Measurements from ENCODE around the gene CFAP74.

DNA sequence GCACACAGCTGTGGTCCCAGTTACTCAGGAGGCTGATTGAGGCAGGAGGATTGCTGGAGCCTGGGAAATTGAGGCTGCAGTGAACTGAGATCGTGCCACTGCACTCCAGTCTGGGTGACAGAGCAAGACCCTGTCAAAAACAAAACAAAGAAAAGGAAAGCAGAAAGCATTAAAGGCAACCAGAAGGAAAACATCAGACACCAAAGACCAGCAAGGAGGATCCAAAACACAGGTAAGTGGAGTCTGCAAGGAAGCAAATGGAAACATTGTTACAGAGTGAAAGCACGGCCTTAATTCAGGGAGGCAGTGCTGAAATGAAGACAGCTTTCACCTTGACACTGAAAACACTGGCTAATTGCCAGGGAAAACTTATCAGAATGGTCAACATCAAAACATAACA, 40.8 kb downstream of the CFAP74 start:
- TF ChIP-seq, protein P1, sequence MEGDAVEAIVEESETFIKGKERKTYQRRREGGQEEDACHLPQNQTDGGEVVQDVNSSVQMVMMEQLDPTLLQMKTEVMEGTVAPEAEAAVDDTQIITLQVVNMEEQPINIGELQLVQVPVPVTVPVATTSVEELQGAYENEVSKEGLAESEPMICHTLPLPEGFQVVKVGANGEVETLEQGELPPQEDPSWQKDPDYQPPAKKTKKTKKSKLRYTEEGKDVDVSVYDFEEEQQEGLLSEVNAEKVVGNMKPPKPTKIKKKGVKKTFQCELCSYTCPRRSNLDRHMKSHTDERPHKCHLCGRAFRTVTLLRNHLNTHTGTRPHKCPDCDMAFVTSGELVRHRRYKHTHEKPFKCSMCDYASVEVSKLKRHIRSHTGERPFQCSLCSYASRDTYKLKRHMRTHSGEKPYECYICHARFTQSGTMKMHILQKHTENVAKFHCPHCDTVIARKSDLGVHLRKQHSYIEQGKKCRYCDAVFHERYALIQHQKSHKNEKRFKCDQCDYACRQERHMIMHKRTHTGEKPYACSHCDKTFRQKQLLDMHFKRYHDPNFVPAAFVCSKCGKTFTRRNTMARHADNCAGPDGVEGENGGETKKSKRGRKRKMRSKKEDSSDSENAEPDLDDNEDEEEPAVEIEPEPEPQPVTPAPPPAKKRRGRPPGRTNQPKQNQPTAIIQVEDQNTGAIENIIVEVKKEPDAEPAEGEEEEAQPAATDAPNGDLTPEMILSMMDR (conservative IDR thresholded peaks at IDR 0.05; ENCODE audit: low read depth, low read length): no peak
- no peak for TF ChIP-seq EZH2 (IDR thresholded peaks at IDR 0.05; ENCODE audit: low read length, unreplicated experiment)

All from PC-3 (cell line).